Measurements from ENCODE around the gene CRTC1.

The CRTC1 gene

DNA sequence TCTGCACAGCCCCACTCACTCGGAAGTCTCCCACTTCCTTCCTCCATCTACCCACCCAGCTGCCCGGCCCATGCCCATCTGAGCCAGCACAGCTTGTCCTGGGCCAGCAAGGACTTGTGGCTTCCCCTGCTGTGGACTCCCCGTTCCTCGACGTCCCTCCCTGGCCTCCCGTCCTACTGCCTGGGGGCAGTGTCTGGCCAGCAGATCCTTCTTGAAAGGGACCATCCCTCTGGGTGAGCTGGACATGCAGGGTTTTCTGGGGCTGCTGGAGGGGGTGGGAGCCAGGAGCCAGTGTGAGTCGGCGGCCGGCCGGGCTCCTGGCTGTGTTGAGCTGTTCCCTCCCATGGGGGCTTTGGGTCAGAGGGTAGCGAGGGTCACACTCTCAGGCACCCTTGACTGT, 26.7 kb downstream of the CRTC1 start:
- Histone ChIP-seq H3F3A (ENCODE audit: insufficient read depth, low read length) (no peaks in the 10 kb centered on the region), H3K9me3 (replicated peaks; ENCODE audit: insufficient read depth, low read length) (no peaks in the 10 kb centered on the region), H3K4me2 (ENCODE audit: low read depth, low read length) (no peak overlapping the region), H3K4me3 (ENCODE audit: low read length) (no peak overlapping the region), H3K4me1 (ENCODE audit: low read length) (no peaks in the 10 kb centered on the region), H3K79me2 (ENCODE audit: low read length) (peaks cover 16% of the 10 kb centered on the region), H3K27ac (ENCODE audit: low read length) (no peak overlapping the region), H3K36me3 (replicated peaks; ENCODE audit: insufficient read depth, low read length) (no peaks in the 10 kb centered on the region), H2AFZ (ENCODE audit: low read length) (no peak overlapping the region), H3K27me3 (replicated peaks; ENCODE audit: insufficient read depth, low read length) (no peaks in the 10 kb centered on the region), H3K9ac (ENCODE audit: low read length) (no peak overlapping the region), H3K9me2 (replicated peaks; ENCODE audit: insufficient read depth, low read length) (no peaks in the 10 kb centered on the region), H4K20me1 (ENCODE audit: insufficient read depth, low read length) (no peaks in the 10 kb centered on the region)
- no peak for TF ChIP-seq EZH2 (optimal IDR thresholded peaks at IDR 0.05; ENCODE audit: low read depth, low read length)
- TF ChIP-seq, protein P1, sequence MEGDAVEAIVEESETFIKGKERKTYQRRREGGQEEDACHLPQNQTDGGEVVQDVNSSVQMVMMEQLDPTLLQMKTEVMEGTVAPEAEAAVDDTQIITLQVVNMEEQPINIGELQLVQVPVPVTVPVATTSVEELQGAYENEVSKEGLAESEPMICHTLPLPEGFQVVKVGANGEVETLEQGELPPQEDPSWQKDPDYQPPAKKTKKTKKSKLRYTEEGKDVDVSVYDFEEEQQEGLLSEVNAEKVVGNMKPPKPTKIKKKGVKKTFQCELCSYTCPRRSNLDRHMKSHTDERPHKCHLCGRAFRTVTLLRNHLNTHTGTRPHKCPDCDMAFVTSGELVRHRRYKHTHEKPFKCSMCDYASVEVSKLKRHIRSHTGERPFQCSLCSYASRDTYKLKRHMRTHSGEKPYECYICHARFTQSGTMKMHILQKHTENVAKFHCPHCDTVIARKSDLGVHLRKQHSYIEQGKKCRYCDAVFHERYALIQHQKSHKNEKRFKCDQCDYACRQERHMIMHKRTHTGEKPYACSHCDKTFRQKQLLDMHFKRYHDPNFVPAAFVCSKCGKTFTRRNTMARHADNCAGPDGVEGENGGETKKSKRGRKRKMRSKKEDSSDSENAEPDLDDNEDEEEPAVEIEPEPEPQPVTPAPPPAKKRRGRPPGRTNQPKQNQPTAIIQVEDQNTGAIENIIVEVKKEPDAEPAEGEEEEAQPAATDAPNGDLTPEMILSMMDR (IDR thresholded peaks at IDR 0.05; ENCODE audit: low read length), result no peak
- no peak for TF ChIP-seq EZH2phosphoT487 (IDR thresholded peaks at IDR 0.05; ENCODE audit: low read length)
- DNase-seq, result no peak

DNA sequence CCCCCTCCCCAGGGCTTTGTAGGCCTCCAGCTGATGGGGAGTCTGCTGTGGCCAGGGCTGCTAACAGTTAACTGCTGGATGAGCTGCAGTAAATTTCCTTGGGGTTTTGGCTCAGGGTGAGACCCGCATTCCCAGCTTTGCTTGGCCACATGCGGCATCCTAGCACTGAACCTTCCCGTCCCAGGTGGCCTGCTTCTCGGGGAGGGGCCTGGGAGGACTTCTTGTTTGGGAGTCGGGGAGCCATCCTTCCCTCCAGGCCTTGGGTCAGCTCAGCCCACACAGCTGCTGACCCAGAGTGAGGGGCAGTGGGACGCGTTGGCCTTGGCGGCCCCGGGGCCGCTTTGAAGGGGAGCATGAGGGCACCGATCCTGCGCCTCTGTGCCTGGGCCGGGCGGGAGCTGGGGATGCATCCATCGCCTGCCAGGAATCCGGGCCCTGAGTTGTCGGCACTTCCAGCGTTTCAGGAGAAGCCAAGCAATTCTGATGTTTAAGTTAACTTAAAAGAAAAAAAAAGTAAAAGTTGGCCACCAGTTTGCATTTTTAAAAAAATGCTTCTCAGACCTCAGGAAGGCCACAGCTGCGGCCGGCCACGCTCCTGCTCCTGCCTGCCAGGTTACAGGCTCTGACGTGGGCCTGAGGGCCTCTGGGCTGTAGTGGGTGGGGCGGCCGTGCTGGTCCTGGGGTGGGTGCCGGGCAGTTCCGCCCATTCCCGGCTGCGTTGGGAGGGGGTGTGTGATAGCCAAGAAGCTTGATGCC, 27.7 kb downstream of the CRTC1 start:
- Histone ChIP-seq H3K27ac (ENCODE audit: low read length) (no peak overlapping the region), H3K79me2 (ENCODE audit: low read length) (peaks cover 16% of the 10 kb centered on the region), H3K9me3 (replicated peaks; ENCODE audit: insufficient read depth, low read length) (no peaks in the 10 kb centered on the region), H3K4me3 (ENCODE audit: low read length) (no peak overlapping the region), H3K9ac (ENCODE audit: low read length) (no peak overlapping the region), H3K9me2 (replicated peaks; ENCODE audit: insufficient read depth, low read length) (no peaks in the 10 kb centered on the region), H3K4me2 (ENCODE audit: low read depth, low read length) (no peak overlapping the region), H3K4me1 (ENCODE audit: low read length) (no peaks in the 10 kb centered on the region), H3K36me3 (replicated peaks; ENCODE audit: insufficient read depth, low read length) (no peaks in the 10 kb centered on the region), H3K27me3 (replicated peaks; ENCODE audit: insufficient read depth, low read length) (no peaks in the 10 kb centered on the region), H3F3A (ENCODE audit: insufficient read depth, low read length) (no peaks in the 10 kb centered on the region), H2AFZ (ENCODE audit: low read length) (no peak overlapping the region), H4K20me1 (ENCODE audit: insufficient read depth, low read length) (no peaks in the 10 kb centered on the region)
- no peak for DNase-seq
- TF ChIP-seq EZH2 (optimal IDR thresholded peaks at IDR 0.05; ENCODE audit: low read depth, low read length), result no peak
- TF ChIP-seq EZH2phosphoT487 (IDR thresholded peaks at IDR 0.05; ENCODE audit: low read length), result no peak

DNA sequence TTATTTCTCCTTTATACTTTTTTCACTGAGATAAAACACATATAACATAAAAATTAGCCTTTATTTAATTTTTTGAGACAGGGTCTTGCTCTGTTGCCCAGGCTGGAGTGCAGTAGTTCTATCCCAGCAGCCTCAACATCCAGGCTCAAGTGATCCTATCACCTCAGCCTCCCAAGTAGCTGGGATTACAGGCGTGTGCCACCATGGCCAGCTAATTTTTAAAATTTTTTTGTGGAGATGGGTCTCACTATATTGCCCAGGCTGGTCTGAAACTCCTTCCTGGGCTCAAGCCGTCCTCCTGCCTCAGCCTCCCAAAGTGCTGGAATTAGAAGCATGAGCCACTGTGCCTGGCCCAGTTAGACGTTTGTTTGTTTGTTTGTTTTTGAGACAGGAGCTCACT, 28.4 kb downstream of the CRTC1 start:
- Histone ChIP-seq H3K4me3 (ENCODE audit: low read length) (no peak overlapping the region), H3K9ac (ENCODE audit: low read length) (no peak overlapping the region), H3K27ac (ENCODE audit: low read length) (no peak overlapping the region), H3K9me3 (replicated peaks; ENCODE audit: insufficient read depth, low read length) (no peaks in the 10 kb centered on the region), H4K20me1 (ENCODE audit: insufficient read depth, low read length) (no peaks in the 10 kb centered on the region), H3K9me2 (replicated peaks; ENCODE audit: insufficient read depth, low read length) (no peaks in the 10 kb centered on the region), H2AFZ (ENCODE audit: low read length) (no peak overlapping the region), H3K4me2 (ENCODE audit: low read depth, low read length) (no peak overlapping the region), H3K4me1 (ENCODE audit: low read length) (no peaks in the 10 kb centered on the region), H3F3A (ENCODE audit: insufficient read depth, low read length) (no peaks in the 10 kb centered on the region), H3K27me3 (replicated peaks; ENCODE audit: insufficient read depth, low read length) (no peaks in the 10 kb centered on the region), H3K36me3 (replicated peaks; ENCODE audit: insufficient read depth, low read length) (no peaks in the 10 kb centered on the region), H3K79me2 (ENCODE audit: low read length) (peaks cover 11% of the 10 kb centered on the region)
- no peak for TF ChIP-seq EZH2 (optimal IDR thresholded peaks at IDR 0.05; ENCODE audit: low read depth, low read length)
- TF ChIP-seq EZH2phosphoT487 (IDR thresholded peaks at IDR 0.05; ENCODE audit: low read length), result no peak
- TF ChIP-seq, protein P1 (IDR thresholded peaks at IDR 0.05; ENCODE audit: low read length), result no peak
- DNase-seq, result no peak

DNA sequence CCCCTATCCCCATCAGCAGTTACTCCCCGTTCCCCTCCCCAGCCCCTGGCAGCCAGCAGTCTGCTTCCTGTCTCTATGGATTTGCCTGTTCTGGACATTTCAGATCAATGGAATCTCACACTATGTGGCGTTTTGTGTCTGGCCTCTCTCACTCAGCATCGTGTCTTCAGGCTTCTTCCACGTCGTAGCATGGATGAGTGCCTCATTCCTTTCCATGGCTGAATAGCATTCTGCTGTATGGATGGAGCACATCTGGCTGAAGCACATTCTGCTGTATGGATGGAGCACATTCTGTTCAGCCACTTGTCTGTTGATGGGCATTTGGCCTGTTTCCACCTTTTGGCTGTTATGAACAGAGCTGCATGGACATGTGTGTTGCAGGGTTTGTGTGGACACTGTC, 29.5 kb downstream of the CRTC1 start:
- H3K4me3 ChIP-seq (ENCODE audit: low read length), result no peak overlapping the region
- no peak for DNase-seq

More for the DNA sequence above, 29.5 kb downstream of the CRTC1 start:
- H3K4me2 ChIP-seq (ENCODE audit: low read depth, low read length), result no peak overlapping the region
- TF ChIP-seq, protein P1 (IDR thresholded peaks at IDR 0.05; ENCODE audit: low read length), result no peak
- no peak for TF ChIP-seq EZH2phosphoT487 (IDR thresholded peaks at IDR 0.05; ENCODE audit: low read length)
- no peak for TF ChIP-seq EZH2 (optimal IDR thresholded peaks at IDR 0.05; ENCODE audit: low read depth, low read length)
- no peaks in the 10 kb centered on the region for H3K36me3 ChIP-seq (replicated peaks; ENCODE audit: insufficient read depth, low read length)
- no peaks in the 10 kb centered on the region for H3K9me2 ChIP-seq (replicated peaks; ENCODE audit: insufficient read depth, low read length)
- no peaks in the 10 kb centered on the region for H3K9me3 ChIP-seq (replicated peaks; ENCODE audit: insufficient read depth, low read length)
- H3F3A ChIP-seq (ENCODE audit: insufficient read depth, low read length), result no peaks in the 10 kb centered on the region
- H3K79me2 ChIP-seq (ENCODE audit: low read length), result peaks cover 6% of the 10 kb centered on the region; the same call in 1 of the 2 replicates
- no peaks in the 10 kb centered on the region for H4K20me1 ChIP-seq (ENCODE audit: insufficient read depth, low read length)
- H3K9ac ChIP-seq (ENCODE audit: low read length), result no peak overlapping the region
- no peaks in the 10 kb centered on the region for H3K4me1 ChIP-seq (ENCODE audit: low read length)
- no peak overlapping the region for H2AFZ ChIP-seq (ENCODE audit: low read length)
- H3K27ac ChIP-seq (ENCODE audit: low read length), result no peak overlapping the region
- no peaks in the 10 kb centered on the region for H3K27me3 ChIP-seq (replicated peaks; ENCODE audit: insufficient read depth, low read length)

Data from MM.1S (cell line).